HG03045 (cell line): Measurements from ENCODE around the gene TRAPPC8.
A peak's percentile ranks its signal among the peaks of the same experiment; 100 is the strongest.
"Not testable (repeated sequence)": the region's sequence is repeated elsewhere in the genome, so short reads cannot be mapped to it uniquely, and the experiment has no call there.

Experiments
- ATAC-seq: cut with Tn5 transposase; IDR thresholded peaks from one replicate; pipeline ENCODE4 v1.9.1; 2021; ENCODE audit warnings: mild to moderate bottlenecking, moderate library complexity; ENCODE audit not compliant: unreplicated experiment

TRAPPC8 gene

DNA sequence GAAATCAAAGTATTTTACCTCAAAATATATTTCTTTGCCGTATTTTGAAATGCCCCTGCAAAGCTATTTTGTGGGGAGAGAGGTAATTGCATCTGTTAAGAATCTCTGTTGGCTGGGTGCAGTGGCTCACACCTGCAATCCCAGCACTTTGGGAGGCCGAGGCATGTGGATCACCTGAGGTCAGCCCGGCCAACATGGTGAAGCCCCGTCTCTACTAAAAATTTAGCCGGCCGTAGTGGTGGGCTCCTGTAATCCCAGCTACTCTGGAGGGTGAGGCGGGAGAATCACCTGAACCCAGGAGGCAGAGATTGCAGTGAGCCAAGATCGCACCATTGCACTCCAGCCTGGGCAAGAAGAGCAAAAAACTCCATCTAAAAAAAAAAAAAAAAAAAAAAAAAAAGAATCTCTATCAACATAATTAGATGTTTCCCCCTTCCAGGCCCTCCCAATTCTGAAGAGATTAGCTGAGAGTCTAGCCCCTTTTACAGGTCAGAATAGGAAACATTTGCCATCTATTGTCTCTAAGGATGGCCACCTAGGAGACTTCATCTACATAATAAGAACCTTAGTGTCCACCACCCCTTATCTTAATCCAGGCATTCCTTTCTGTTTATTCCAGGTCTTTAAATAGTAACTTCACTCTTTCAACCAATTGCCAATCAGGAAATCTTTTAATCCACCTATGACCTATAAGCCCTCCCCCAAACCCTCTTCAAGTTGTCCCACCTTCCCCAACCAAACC is 3.5 kb upstream of the TRAPPC8 start:
- ATAC-seq = no peak

DNA sequence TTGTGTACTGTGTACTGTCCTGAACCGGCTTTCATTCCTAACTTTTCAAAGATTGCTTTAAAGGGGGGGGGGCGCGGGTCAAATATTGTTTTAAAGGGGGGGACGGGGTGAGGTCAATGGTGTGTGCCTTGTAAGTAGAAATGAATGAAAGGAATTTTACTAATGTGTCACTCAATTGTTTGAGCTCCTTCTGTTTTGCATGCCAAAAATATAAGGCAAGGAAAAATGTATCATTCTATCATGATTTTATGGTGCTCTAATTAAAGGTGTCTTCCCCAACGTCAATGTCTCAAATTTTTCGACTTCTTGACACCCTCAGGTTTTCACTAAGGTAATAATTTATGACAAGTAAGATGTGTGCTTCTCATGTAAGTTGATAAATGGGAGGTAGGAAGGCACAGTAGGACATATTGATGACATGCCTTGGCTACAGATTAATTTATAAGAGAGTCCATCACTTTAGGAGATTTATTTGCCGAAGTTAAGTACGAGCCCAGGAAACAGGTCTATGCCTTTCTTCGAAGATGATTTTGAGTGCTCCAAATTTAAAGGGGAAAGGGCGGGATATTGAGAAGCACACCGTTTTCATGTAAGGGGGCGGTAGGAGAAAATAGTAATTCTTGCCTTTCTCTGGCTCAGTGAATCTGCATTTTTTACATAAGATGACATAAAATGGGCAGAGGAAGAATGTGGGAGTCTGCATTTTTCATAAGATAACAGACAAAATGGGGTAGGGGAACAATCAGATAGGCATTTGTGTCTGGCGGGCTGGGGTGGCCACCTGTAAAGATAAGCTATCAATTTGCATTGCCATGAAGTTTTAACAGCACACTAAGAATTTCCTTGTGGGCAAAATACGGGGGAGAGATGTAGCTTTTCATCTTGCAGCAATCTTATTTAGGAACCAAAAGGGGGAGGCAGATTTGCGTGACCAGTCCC is 1.2 kb upstream of the TRAPPC8 start:
- no peak for ATAC-seq

DNA sequence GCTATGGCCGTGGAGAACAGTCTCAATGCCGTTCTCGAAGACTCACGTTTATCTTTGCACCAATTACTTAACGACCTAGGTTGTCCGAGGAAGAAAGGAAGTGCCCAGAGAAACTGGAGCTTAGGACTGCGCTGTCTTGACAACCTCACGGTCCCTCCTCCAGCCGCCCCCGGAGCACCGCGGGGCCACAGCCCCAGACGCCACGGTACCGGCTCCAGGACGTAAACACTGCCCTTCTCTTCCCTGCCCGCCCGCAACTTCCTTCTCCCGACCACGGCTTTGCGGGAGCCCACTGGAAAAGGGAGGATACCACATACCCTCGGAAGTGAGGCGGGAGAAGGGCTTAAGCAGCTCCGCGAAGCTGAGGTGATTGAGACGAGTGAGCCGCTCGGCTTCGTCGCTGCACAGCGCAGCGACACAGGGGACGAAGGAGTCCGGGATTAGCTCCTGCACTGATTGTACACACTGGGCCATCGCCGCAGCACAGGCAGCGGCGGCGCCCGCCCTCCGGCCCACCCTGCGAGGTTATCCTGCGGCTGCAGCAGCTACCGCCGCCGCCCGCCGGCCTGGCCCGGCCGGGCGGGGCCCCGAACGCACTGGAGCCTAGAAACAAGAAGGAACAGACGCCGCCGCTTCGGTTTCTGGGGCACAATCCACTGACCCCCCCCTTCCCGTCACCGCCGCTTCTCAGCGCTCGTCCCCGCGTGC is 483 bp downstream of the TRAPPC8 start:
- ATAC-seq = peak; percentile 42

DNA sequence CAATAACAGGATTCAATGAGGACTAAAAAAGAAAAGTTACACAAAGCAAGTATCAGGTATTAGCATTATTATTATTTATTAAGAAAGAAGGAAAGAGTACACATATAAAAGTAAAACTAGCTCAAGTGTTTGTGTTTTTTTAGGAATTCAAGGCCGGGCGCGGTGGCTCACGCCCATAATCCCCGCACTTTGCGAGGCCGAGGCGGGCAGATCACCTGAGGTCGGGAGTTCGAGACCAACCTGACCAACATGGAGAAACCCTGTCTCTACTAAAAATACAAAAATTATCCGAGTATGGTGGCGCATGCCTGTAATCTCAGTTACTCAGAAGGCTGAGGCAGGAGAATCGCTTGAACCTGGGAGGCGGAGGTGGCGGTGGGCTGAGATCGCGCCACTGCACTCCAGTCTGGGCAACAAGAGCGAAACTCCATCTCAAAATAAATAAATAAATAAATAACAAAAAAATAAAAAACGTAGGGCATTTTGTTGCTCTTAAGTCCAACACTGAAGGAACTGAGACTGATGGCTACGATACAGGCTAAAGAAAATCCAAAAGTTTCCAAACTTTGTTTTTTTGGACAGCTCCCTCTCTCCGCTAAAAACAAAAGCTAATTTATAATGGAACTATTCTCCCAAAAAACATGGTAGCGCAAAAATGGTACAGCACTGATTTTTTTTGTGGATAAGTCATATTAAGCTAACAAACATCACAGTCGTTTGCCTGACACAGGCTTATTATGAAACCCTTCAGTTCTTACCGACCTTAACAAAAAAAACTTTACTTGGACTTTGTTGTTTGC is 1.7 kb downstream of the TRAPPC8 start:
- no peak for ATAC-seq

DNA sequence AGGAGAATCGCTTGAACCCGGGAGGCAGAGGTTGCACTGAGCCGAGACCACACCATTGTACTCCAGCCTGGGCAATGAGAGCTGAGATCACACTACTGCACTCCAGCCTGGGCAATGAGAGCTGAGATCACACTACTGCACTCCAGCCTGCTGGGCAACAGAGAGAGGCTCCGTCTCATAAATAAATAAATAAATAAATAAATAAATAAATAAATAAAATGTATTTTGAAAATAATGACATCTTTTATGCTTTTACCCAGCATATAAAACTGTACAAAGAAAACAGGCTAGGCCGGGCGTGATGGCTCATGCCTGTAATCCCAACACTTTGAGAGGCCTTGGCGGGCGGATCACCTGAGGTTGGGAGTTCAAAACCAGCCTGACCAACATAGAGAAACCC is 8.2 kb downstream of the TRAPPC8 start:
- not testable (repeated sequence) for ATAC-seq

DNA sequence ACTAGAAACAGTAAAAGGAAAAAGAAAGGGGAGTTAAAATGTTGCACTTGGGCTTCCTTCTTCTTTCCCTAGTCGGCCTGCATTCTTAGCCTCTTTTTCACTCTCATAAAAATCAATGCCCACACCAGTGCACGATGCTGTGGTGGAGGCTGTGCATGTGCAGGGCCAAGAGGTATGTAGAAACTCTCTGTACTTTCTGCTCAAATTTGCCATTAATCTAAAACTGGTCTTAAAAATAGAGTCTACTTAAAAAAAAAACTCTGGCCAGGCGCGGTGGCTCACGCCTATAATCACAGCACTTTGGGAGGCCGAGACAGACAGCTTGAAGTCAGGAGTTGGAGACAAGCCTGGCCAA is 11.1 kb downstream of the TRAPPC8 start:
- no peak for ATAC-seq

DNA sequence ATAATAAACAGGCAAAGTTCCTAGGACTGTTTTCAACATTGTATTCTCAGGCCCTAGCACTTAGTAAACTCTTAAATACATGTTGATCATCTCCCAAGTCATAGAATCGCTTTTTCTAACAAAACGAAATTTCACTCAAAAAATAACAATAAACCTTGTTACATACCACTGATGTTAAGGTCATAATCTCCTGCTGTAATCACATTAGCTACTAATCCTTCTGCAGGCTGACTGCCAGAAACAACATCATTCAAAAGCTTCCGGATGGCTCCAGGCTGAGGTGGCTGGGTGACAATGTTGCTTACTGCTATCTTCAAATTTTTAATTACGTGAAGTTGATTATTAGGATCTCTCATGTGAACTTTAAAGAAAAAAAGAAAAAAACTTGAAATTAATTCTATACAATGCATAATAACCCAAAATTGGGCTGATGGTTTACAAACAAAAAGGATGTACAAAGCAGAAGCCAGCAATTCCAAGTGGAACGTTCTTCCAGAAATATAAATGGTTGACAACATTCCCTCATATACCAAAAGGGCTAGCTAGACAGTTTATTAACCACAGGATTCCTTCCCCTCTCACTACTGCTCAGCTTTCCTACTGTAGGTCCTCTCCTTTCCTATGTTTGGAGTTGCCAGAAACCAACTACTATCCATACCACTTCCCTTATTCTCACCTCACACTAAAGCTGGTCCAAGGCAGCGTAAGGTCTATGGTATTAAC is 11.6 kb downstream of the TRAPPC8 start:
- no peak for ATAC-seq

DNA sequence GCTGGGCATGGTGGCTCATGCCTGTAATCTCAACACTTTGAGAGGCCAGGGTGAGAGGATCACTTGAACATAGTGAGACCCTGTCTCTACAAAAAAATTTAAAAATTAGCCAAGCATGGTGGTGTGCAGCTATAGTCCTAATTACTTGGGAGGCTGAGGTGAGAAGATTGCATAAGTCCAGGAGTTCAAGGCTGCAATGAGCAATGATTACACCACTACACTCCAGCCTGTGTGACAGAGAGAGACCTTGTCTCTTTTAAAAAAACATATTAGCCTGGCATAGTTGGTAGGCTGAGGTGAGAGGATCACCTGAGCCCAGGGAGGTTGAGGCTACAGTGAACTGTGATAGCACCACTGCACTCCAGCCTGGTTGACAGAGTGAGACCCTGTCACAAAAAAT is 13.7 kb downstream of the TRAPPC8 start:
- ATAC-seq = no peak

DNA sequence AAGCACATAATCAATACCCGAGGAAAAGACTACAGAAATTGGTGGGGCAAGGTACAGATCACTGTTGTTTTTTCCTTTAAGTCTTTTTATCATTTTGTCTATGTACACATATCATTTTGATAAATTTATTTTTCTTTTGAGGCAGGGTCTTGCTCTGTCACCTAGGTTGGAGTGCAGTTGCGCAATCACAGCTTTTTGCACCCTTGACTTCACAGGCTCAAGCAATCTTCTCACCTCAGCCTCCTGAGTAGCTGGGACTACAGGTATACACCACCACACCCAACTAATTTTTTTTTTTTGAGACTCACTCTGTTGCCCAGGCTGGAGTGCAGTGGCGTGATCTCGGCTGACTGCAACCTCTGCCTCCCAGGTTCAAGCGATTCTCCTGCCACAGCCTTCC is 15.9 kb downstream of the TRAPPC8 start:
- not testable (repeated sequence) for ATAC-seq

DNA sequence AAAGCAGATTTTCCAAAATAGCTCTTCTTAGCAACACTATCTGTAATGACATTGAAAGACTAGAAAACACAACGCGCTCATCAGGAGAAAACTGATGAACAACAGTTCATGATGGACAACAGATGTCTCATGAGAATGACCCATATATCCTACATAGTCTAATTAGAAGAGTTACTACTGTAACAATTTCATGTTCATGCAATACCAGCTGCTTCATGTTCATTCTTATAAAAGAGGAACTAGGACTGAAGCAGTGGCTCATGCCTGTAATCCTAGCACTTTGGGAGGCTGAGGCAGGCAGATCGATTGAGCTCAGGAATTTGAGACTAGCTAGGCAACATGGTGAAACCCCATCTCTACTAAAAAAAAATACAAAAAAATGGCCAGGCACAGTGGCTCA is 22.7 kb downstream of the TRAPPC8 start:
- ATAC-seq = no peak

DNA sequence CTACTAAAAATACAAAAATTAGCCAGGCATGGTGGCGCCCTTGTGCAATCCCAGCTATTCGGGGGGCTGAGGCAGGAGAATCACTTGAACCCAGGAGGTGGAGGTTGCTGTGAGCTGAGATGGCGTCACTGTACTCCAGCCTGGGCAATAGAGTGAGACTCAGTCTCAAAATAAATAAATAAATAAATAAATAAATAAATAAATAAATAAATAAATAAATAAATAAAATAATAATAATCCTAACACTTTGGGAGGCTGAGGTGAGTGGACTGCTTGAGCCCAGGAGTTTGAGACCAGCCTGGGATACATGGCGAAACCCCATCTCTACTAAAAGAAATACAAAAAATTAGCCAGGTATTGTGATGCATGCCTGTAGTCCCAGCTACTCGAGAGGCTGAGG is 23.6 kb downstream of the TRAPPC8 start:
- ATAC-seq = not testable (repeated sequence)

DNA sequence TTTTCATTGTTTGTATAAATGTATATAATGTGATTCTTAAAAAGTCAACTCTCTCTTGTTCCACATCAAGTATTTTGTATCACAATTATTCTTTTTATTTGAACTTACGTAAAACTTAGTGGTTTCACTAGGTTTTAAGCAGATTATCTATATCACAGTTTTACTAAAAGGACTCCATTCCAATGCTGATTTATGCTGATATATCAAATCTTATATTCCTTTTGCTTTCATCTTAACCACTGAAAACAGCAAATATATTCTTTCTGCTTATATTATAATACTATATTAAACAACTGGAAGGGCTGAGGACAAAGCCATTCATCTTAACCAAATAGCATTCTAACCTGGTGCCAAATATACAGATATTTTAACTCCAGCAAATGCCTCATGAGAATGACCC is 24.2 kb downstream of the TRAPPC8 start:
- ATAC-seq = no peak

DNA sequence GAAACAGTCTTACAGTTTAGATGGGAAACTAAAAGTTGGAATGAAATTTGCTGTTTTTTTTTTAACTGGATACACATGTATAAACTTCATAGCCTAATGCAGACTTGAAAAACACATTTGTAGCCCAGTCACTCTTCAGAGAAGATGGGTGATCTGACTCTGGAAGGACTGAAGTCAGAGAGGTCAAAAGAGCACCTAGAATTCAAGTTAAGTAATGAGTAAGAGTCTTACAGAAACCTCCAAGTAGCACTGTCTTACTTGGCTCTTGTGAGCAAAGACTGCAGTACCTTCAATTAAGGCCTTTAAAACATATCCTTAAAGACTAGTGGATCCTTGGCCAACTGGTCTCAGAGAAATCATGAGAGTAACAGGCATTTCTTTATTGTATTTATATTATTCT is 41.9 kb downstream of the TRAPPC8 start:
- ATAC-seq = no peak

DNA sequence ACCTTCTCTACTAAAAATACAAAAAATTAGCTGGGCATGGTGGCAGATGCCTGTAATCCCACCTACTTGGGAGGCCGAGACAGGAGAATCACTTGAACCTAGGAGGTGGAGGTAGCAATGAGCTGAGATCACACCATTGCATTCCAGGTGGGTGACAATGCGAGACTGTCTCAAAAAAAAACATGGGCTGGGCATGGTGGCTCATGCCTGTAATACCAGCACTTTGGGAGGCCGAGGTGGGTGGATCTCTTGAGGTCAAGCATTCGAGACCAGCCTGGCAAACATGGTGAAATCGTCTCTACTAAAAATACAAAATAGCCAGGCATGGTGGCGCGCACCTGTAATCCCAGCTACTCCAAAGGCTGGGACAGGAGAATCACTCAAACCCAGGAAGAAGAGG is 43.2 kb downstream of the TRAPPC8 start:
- ATAC-seq = not testable (repeated sequence)

DNA sequence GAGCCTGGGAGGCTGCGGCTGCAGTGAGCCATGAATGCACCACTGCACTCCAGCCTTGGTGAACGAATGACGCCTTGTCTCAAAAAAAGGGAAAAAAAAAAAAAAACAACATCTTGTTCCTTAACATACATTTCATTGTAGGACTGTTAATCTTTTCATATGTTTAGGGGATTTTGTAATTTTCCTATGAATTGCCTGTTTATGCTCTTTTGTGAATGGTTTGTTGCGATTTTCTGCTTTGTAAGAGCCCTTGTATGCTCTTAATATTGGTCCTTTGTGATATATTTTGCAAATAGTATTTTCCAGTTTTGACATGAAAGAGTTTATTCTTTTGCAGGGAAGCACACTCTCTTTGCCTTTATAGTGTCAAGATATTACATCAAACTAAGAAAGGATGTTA is 50.0 kb downstream of the TRAPPC8 start:
- no peak for ATAC-seq

DNA sequence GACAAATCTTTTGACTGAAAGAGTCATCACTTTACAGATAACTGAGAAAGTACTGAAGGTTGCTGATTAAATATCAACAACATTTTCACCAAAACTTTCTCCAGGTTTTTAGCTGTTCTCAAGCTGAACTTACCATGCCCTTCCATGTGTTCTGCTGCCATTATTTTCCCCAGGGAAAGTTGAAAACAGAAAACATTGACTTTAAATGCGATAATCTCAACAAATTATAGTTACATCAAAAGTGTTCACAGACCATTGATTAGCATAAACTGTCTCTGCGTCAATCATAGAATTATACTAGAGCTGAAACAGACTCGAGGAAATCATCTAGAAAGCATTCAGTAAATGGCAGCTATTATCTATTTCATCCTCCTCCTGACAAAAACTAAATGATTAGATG is 51.4 kb downstream of the TRAPPC8 start:
- no peak for ATAC-seq

DNA sequence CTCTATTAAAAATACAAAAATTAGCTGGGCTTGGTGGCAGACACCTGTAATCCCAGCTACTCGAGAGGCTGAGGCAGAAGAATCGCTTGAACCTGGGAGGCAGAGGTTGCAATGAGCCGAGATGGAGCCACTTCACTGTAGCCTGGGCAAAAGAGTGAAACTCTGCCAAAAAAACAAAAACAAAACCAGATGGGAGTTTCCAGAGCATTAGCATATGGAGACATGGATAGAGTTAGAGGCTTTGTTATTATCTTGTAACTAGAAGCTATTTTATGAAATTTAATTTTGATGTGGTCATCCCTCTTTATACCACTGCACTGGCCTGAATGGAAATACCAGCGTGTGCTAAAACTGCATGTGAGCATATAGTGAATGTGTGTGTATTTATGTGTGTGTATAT is 58.9 kb downstream of the TRAPPC8 start:
- ATAC-seq = no peak

DNA sequence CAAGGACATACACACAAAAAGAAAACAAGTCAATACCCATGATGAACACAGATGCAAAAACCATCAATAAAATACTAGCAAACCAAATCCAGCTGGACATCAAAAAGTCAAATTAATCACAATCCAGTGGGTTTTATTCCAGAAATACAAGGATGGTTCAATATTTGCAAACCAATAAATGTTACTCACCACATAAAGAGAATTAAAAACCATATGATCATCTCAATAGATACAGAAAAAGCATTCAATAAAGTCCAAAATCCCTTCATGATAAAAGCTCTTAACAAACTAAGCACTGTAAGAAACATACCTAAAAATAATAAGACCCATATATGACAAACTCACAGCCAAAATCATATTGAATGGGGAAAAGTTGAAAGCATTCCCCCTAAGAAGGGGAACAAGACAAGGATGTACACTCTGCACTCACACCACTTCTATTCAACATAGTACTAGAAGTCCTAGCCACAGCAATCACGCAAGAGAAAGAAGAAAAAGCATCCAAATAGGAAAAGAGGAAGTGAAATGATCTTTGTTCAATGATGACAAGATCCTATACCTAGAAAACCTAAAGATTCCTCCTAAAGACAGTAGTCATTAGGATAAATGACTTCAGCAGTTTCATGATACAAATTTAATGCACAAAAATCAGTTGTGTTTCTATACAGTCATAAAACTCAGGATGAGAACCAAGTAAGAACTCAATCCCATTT is 62.6 kb downstream of the TRAPPC8 start:
- ATAC-seq = no peak

DNA sequence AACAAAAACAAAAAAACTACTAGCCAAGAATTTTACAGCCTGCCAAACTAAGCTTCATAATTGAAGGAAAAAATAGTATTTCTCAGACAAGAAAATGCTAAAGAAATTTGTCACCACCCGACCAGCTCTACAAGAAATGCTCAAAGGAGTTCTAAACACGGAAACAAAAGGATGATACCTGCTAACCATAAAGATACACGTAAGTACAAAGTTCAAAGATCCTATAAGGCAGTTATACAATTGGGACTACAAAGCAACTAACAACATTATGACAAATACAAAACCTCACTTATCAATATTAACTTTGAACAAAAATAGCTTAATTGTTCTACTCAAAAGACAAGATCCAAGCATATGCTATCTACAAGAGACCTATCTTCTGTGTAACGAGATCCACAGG is 64.6 kb downstream of the TRAPPC8 start:
- ATAC-seq = no peak

DNA sequence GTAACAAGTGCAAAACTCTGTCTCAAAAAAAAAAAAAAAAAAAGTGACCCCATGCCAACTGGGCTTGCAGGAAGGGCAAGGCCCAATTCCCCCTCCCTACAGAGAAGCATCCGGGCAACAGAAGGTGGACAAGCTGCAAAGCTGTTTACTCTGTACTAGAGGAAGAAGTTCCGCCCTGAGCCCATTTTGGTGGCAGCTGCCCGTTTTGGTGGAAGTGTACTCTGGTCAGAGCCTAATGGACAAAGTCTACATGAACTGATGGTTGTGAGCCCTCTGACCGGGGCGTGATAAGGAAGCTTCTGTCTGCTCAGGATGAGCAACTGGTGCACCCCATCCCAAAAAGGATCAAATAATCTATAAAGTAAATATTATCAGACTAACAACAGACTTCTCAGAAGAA is 65.0 kb downstream of the TRAPPC8 start:
- ATAC-seq = no peak
